Measurements from ENCODE around the gene CTNS. TPM values are rescaled to one million over a fixed set of nuclear protein-coding genes. Genes with fewer than 3 reads are reported as not detected.

The CTNS gene
- total and polyA plus RNA-seq, 2 of the 13 experiments (the other 11 are each of a cell fraction or from before 2014, with no cell fraction given), result 9.5 to 13.7 TPM

GRCh38 chr17:3636154-3636907, at the start of gene CTNS, which contains the start of gene SHPK (continued):
- TF ChIP-seq THAP9 (CRISPR knock-in tag; IDR thresholded peaks at IDR 0.05; ENCODE audit: borderline replicate concordance), result peak; percentile 54; the same call in 1 of the 2 replicates
- no peak for TF ChIP-seq ZNF510 (CRISPR knock-in tag; IDR thresholded peaks at IDR 0.05; ENCODE audit: low read depth)
- no peak for TF ChIP-seq TGIF2 (CRISPR knock-in tag; IDR thresholded peaks at IDR 0.05)
- peak; percentile 33; the same call in 1 of the 2 replicates for TF ChIP-seq HOMEZ (CRISPR knock-in tag; IDR thresholded peaks at IDR 0.05; ENCODE audit: low read depth)
- peak; percentile 93 for TF ChIP-seq MXD1 (CRISPR knock-in tag; IDR thresholded peaks at IDR 0.05)
- TF ChIP-seq GLMP (CRISPR knock-in tag; IDR thresholded peaks at IDR 0.05; ENCODE audit: borderline replicate concordance), result no peak
- no peak for TF ChIP-seq ATM (IDR thresholded peaks at IDR 0.05; ENCODE audit: borderline replicate concordance)
- no peak for TF ChIP-seq CEBPB (IDR thresholded peaks at IDR 0.05; ENCODE audit: borderline replicate concordance, low read depth, low read length)
- no peak; the same call in 1 of the 2 replicates for TF ChIP-seq TRAFD1 (CRISPR knock-in tag; IDR thresholded peaks at IDR 0.05; ENCODE audit: borderline replicate concordance)
- 0 out of 2 replicates have a peak, but pooled peaks have one; percentile 39 for TF ChIP-seq ZNF264 (CRISPR knock-in tag; IDR thresholded peaks at IDR 0.05)
- TF ChIP-seq TFAP4 (IDR thresholded peaks at IDR 0.05; ENCODE audit: borderline replicate concordance, low read depth), result peak; percentile 87
- TF ChIP-seq JUND (CRISPR knock-in tag; IDR thresholded peaks at IDR 0.05), result no peak
- no peak for TF ChIP-seq MLLT10 (CRISPR knock-in tag; IDR thresholded peaks at IDR 0.05)
- TF ChIP-seq ZNF558 (CRISPR knock-in tag; IDR thresholded peaks at IDR 0.05; ENCODE audit: borderline replicate concordance), result peak; percentile 81; the same call in 1 of the 2 replicates

Data from HepG2 (cell line).